ENCODE measurements around the gene TNFRSF17.

TNFRSF17 gene

DNA sequence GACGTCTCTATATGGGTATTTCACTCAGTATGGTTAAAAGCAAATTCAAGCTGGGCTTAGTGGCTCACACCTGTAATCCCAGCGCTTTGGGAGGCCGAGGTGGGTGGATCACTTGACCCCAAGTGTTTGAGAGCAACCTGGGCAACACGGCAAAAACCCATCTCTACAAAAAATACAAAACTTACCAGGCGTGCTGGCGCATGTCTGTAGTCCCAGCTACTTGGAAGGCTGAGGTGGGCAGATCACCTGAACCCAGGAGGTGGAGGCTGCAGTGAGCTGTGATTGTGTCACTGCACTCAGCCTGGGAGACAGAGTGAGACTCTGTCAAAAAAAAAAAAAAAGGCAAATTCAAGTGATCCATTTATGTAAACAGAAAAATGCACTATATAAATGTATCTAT is 1.3 kb upstream of the TNFRSF17 start:
- Histone ChIP-seq H2AFZ (ENCODE audit: low read length) (no peak overlapping the region), H3K4me2 (ENCODE audit: low read depth, low read length, poor library complexity, severe bottlenecking) (no peak overlapping the region), H3K4me1 (ENCODE audit: insufficient read depth, low read length, poor library complexity, severe bottlenecking) (no peaks in the 10 kb centered on the region)

DNA sequence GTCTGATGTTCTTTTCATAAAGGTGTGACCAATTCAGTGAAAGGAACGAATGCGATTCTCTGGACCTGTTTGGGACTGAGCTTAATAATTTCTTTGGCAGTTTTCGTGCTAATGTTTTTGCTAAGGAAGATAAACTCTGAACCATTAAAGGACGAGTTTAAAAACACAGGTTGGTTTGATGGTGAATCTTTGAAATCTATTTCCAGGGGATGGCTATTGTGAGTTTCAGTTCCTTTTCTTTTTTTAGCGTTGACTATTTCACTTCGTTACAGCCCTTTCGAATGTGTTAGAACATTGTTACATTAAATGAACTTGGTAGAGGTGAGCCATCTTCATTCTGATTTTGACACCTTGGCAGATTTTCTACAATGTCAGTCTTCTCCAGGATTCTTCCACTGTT is 1.2 kb downstream of the TNFRSF17 start:
- H3K27me3 ChIP-seq (ENCODE audit: insufficient read depth, low read length, poor library complexity, severe bottlenecking) = no peaks in the 10 kb centered on the region
- no peaks in the 10 kb centered on the region for H4K20me1 ChIP-seq (ENCODE audit: insufficient read depth, low read length, poor library complexity, severe bottlenecking)
- H2AFZ ChIP-seq (ENCODE audit: low read length) = no peak overlapping the region
- H3K4me2 ChIP-seq (ENCODE audit: low read depth, low read length, poor library complexity, severe bottlenecking) = no peak overlapping the region
- no peaks in the 10 kb centered on the region for H3K4me1 ChIP-seq (ENCODE audit: insufficient read depth, low read length, poor library complexity, severe bottlenecking)
- H3F3A ChIP-seq (ENCODE audit: low read depth) = no peaks in the 10 kb centered on the region
- H3K9me3 ChIP-seq (ENCODE audit: insufficient read depth, low read depth, low read length) = no peaks in the 10 kb centered on the region
- H3K9ac ChIP-seq (ENCODE audit: low read depth, low read length, poor library complexity, severe bottlenecking) = no peak overlapping the region
- H3K36me3 ChIP-seq (ENCODE audit: insufficient read depth, low read length) = no peaks in the 10 kb centered on the region
- H3K79me2 ChIP-seq (ENCODE audit: insufficient read depth, low read length) = no peaks in the 10 kb centered on the region
- H3K4me3 ChIP-seq (ENCODE audit: low read length, poor library complexity, severe bottlenecking) = no peak overlapping the region
- TF ChIP-seq, protein P1, sequence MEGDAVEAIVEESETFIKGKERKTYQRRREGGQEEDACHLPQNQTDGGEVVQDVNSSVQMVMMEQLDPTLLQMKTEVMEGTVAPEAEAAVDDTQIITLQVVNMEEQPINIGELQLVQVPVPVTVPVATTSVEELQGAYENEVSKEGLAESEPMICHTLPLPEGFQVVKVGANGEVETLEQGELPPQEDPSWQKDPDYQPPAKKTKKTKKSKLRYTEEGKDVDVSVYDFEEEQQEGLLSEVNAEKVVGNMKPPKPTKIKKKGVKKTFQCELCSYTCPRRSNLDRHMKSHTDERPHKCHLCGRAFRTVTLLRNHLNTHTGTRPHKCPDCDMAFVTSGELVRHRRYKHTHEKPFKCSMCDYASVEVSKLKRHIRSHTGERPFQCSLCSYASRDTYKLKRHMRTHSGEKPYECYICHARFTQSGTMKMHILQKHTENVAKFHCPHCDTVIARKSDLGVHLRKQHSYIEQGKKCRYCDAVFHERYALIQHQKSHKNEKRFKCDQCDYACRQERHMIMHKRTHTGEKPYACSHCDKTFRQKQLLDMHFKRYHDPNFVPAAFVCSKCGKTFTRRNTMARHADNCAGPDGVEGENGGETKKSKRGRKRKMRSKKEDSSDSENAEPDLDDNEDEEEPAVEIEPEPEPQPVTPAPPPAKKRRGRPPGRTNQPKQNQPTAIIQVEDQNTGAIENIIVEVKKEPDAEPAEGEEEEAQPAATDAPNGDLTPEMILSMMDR (conservative IDR thresholded peaks at IDR 0.05; ENCODE audit: low read length) = no peak
- TF ChIP-seq EZH2phosphoT487 (IDR thresholded peaks at IDR 0.05; ENCODE audit: borderline replicate concordance) = no peak
- no peaks in the 10 kb centered on the region for H3K9me2 ChIP-seq (replicated peaks; ENCODE audit: low read depth, low read length)

More for the DNA sequence above, 1.3 kb upstream of the TNFRSF17 start:
- Histone ChIP-seq H3K36me3 (ENCODE audit: insufficient read depth, low read length) (no peaks in the 10 kb centered on the region), H3K9me3 (ENCODE audit: insufficient read depth, low read depth, low read length) (no peaks in the 10 kb centered on the region), H3F3A (ENCODE audit: low read depth) (no peaks in the 10 kb centered on the region), H3K79me2 (ENCODE audit: insufficient read depth, low read length) (no peaks in the 10 kb centered on the region), H4K20me1 (ENCODE audit: insufficient read depth, low read length, poor library complexity, severe bottlenecking) (no peaks in the 10 kb centered on the region), H3K9ac (ENCODE audit: low read depth, low read length, poor library complexity, severe bottlenecking) (no peak overlapping the region), H3K9me2 (replicated peaks; ENCODE audit: low read depth, low read length) (no peaks in the 10 kb centered on the region), H3K27me3 (ENCODE audit: insufficient read depth, low read length, poor library complexity, severe bottlenecking) (no peaks in the 10 kb centered on the region), H3K4me3 (ENCODE audit: low read length, poor library complexity, severe bottlenecking) (no peak overlapping the region)
- TF ChIP-seq, protein P1 (conservative IDR thresholded peaks at IDR 0.05; ENCODE audit: low read length) = no peak
- no peak for TF ChIP-seq EZH2phosphoT487 (IDR thresholded peaks at IDR 0.05; ENCODE audit: borderline replicate concordance)

DNA sequence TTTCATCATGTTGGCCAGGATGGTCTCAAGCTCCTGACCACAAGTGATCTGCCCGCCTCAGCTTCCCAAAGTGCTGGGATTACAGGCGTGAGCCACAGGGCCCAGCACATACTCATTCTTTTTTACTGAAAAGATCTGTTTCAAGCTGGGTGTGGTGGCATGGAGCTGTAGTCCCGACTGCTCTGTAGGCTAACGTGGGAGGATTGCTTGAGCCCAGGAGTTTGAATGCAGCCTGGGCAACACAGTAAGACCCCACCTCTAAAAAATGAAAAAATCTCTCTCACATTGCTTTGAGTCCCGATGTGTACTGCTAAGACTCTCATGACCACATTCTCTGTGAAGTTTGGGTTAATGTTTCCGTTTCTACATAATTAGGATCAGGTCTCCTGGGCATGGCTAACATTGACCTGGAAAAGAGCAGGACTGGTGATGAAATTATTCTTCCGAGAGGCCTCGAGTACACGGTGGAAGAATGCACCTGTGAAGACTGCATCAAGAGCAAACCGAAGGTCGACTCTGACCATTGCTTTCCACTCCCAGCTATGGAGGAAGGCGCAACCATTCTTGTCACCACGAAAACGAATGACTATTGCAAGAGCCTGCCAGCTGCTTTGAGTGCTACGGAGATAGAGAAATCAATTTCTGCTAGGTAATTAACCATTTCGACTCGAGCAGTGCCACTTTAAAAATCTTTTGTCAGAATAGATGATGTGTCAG is 2.3 kb downstream of the TNFRSF17 start:
- H3F3A ChIP-seq (ENCODE audit: low read depth) = no peaks in the 10 kb centered on the region
- H3K79me2 ChIP-seq (ENCODE audit: insufficient read depth, low read length) = no peaks in the 10 kb centered on the region
- no peak overlapping the region for H3K4me3 ChIP-seq (ENCODE audit: low read length, poor library complexity, severe bottlenecking)
- no peaks in the 10 kb centered on the region for H3K4me1 ChIP-seq (ENCODE audit: insufficient read depth, low read length, poor library complexity, severe bottlenecking)
- H3K27me3 ChIP-seq (ENCODE audit: insufficient read depth, low read length, poor library complexity, severe bottlenecking) = no peaks in the 10 kb centered on the region
- H2AFZ ChIP-seq (ENCODE audit: low read length) = no peak overlapping the region
- TF ChIP-seq EZH2phosphoT487 (IDR thresholded peaks at IDR 0.05; ENCODE audit: borderline replicate concordance) = no peak
- TF ChIP-seq, protein P1 (conservative IDR thresholded peaks at IDR 0.05; ENCODE audit: low read length) = no peak
- no peaks in the 10 kb centered on the region for H4K20me1 ChIP-seq (ENCODE audit: insufficient read depth, low read length, poor library complexity, severe bottlenecking)
- H3K4me2 ChIP-seq (ENCODE audit: low read depth, low read length, poor library complexity, severe bottlenecking) = no peak overlapping the region
- no peaks in the 10 kb centered on the region for H3K36me3 ChIP-seq (ENCODE audit: insufficient read depth, low read length)
- H3K9me2 ChIP-seq (replicated peaks; ENCODE audit: low read depth, low read length) = no peaks in the 10 kb centered on the region
- H3K9me3 ChIP-seq (ENCODE audit: insufficient read depth, low read depth, low read length) = no peaks in the 10 kb centered on the region
- no peak overlapping the region for H3K9ac ChIP-seq (ENCODE audit: low read depth, low read length, poor library complexity, severe bottlenecking)
